DMS153 (cell line): Measurements from ENCODE around the gene HNRNPM.
"Not testable (repeated sequence)": the region's sequence is repeated elsewhere in the genome, so short reads cannot be mapped to it uniquely, and the experiment has no call there.

Experiments
- DNase-seq: peaks from one replicate; lab custom pipeline; 2025; lab: John Stamatoyannopoulos, UW

HNRNPM gene, protein sequence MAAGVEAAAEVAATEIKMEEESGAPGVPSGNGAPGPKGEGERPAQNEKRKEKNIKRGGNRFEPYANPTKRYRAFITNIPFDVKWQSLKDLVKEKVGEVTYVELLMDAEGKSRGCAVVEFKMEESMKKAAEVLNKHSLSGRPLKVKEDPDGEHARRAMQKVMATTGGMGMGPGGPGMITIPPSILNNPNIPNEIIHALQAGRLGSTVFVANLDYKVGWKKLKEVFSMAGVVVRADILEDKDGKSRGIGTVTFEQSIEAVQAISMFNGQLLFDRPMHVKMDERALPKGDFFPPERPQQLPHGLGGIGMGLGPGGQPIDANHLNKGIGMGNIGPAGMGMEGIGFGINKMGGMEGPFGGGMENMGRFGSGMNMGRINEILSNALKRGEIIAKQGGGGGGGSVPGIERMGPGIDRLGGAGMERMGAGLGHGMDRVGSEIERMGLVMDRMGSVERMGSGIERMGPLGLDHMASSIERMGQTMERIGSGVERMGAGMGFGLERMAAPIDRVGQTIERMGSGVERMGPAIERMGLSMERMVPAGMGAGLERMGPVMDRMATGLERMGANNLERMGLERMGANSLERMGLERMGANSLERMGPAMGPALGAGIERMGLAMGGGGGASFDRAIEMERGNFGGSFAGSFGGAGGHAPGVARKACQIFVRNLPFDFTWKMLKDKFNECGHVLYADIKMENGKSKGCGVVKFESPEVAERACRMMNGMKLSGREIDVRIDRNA

GRCh38 chr19:8444677-8445487 lies at the start of gene HNRNPM:
Gene HNRNPM (plus strand): TSS chr19:8444975. CDS start chr19:8444999, 24 bp downstream.
- peak; percentile 97 for DNase-seq

DNA sequence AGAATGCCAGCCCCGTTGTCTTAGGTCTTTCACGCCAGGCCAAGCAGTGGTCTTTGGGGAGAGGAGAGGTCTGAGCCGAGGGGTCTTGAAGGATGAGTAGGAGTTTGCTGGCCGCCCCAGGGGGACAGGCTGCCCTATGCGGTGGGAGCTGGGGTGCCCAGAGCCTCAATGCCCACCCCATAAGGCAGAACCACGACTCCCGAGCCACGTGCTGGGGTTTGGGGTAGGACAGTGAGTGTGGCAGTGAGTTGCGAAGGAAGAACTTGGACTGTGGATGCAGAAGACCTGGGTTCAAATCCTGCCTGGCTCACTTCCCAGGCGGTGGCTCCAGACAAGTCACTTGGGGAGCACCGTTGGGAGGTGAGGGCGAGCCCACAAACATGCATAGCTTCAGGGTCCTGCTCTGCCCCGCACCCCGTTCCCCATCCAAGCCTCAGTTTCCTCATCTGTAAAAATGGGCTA lies 49.1 kb upstream of the HNRNPM start:
- no peak for DNase-seq

GRCh38 chr19:8396185-8396562 lies 48.6 kb upstream of the HNRNPM start:
- DNase-seq: no peak

DNA sequence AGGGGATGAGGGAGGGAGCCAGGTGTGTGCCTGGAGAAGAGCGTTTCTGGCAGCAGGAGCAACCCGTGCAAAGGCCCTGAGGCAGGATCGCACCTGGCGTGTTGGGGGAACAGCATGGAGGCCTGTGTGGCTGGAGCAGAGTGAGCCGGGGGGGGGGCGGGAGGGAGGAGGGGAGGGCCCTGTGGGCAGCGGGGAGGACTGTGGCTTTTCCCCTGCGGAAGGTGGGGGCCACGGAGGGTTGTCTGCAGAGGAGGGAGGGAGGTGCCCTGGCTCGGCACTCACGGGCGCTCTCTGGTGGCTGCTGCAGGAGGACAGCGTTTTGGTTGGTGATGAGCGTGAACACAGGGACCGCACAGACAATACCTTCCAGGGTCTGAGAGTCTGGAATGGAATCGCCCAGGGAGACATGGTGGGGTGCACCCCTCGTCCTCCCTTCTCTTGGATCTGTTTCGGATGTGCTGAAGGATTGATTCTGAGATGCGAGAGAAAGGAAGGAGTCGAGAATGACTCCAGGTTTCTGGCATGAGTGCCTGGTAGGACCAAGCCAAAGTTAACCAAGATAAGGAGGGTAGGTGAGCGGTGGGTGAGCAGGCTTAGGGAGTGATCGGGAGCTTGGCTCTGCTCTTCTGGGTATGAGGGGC lies 48.1 kb upstream of the HNRNPM start:
- DNase-seq: no peak

- no peak for DNase-seq
Observed at GRCh38 chr19:8397271-8397670, 47.5 kb upstream of the HNRNPM start.

DNA sequence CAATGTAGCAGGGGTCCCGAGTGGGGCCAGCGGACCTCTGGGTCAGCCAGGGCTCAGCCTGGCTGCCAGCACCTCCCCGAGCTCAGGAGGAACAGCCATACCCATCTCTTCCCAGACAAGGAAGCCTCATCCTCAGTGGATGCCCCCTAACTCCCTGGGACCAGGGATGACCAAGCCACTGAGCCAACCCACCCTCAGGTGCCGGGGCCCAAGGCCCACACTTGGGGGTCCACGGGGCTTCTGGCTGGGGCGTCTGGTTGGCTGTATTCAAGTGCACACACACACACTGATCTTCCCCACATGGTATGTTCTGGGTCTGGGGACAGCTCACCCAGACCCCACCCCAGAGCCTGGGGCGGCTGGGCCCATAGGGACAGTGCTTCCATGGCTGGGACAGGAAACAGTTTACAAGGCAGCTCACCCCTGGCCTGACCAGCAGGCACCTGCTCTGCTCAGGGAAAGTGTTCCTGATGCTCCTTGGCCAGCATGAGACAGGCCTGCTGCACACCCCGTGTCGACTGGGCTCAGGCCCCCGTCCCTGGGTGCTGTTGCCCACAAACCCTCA lies 46.9 kb upstream of the HNRNPM start:
- DNase-seq: no peak

DNA sequence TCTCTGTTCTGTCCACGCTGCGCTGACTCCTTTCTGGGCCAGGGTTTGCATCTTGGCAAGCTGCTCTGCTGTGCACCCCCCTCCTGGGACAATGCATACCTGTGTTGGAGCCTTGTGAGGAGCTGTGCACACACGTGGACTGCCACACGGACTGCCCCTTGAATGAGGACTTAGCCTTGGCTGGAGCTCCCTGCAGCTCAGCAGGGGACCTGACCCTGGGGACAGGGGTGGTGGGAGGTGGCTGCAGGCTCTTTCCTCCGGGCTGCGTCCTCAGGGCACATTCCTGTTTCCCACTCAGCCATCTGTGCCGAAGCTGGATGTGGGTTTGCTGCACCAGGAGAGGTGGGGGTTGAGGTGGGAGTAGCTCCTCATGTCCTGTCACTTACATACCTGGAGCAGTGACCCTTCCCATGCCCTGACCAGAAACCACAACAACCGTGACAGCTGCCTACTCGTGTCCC lies 46.4 kb upstream of the HNRNPM start:
- no peak for DNase-seq

DNA sequence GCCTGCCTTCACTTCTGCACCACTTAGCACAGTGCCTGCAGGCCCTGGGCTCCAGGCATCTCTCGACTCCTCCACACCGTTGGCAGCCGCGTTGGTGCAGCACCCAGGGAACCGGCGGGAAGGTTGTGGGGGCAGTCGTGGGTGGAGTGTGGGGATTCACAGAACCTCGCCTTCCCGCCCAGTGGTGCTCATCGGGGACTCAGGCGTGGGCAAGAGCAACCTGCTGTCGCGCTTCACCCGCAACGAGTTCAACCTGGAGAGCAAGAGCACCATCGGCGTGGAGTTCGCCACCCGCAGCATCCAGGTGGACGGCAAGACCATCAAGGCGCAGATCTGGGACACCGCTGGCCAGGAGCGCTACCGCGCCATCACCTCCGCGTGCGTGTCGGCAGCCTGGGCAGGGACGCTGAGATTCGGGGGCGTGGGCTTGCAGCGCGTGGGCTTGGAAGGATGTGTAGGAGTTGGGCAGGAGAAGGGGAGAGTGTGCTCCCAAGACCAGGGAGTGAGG lies 45.0 kb upstream of the HNRNPM start:
- no peak for DNase-seq

- DNase-seq: no peak
Observed at GRCh38 chr19:8401981-8402411, 42.8 kb upstream of the HNRNPM start.

DNA sequence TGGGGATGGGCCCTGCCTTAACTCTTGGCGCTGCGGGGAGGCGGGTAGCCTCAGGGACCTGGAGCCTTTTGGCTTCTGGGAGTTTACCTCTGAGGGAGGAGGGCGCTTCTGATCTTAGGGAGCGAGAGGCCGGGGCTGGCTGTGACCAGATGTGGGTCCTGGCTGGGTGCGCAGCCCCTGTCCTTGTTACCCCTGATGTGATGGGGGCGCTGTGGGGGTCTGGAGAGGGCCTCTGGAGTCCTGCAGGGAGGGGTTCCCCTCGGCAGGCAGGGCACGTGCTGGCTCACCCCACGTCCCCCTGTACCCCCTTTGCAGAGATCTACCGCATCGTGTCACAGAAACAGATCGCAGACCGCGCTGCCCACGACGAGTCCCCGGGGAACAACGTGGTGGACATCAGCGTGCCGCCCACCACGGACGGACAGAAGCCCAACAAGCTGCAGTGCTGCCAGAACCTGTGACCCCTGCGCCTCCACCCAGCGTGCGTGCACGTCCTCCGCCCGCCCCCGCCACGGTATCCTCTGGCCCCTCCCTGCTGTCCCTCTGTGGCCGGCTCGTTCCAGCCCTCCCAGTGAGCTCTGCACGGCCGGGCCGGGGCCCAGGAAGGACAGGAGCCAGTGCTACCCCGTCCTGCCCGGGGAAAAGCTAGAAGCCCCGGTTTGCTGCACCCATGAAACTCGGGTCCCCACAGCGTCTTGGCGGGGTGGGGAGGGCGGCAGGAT lies 41.5 kb upstream of the HNRNPM start:
- DNase-seq: no peak

GRCh38 chr19:8403820-8404109 lies 41.0 kb upstream of the HNRNPM start:
- DNase-seq: no peak

DNA sequence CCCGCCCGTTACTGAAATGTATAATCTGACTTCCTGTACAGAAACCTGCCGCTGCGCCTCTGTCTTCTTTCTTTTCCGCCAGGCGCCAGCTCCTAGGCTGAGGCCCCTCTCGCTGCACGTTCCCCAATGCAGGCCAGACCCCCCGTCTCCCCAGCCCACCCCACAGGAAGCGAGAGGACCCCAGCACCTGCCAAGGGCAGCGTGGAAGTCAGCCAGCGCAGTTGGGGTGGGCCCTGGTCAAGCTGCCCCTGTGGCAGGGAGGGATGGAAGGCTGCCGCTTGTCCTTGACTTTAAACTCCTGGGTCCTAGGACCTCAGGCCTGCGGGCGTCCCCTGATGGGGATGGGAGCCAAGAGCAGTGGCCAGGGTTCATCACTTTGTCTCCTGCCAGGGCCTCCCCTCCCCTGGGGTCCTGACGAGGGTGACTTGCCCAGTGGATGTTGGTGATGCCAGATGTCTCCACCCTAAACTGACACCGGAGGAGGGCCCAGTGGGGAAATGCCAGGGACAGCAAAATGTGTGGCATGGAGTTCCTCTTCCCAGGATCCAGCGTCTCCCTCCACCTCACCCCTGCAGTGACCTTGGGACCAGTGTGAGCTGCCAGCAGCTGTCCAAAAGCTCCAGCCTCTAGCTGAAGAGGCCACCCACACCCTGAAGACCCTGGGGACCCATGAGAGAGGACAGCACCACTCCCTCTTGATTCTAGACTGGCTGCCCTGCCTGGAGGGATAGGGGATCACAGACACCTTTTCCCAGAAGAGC lies 40.2 kb upstream of the HNRNPM start:
- DNase-seq: no peak

- DNase-seq: not testable (repeated sequence)
Observed at GRCh38 chr19:8410718-8411117, 34.1 kb upstream of the HNRNPM start.

GRCh38 chr19:8412783-8413628 lies 31.8 kb upstream of the HNRNPM start, which contains the start of gene MARCHF2:
Gene MARCHF2 (plus strand): TSS chr19:8413305. CDS start chr19:8421841, 8,536 bp downstream.
- peak; percentile 92 for DNase-seq

- no peak for DNase-seq
Observed at GRCh38 chr19:8413629-8413995, 31.2 kb upstream of the HNRNPM start.

DNA sequence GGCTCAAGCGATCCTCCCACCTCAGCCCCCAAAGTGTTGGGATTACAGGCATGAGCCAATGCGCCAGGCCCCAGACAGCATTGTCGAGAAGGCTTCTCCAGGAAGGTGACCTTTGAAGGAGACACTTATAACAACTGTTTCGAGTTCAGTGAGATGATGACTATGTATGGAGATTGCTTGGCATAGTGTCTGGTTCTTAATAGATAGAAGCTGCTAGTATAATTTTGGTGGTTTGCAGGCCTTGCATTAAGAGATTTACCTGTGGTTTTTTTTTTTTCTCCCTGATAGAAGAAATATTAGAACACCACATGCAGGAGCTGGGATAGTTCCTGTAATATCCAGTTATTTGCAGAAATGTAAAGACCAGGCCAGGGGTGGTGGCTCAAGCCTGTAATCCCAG lies 28.0 kb upstream of the HNRNPM start:
- no peak for DNase-seq

- no peak for DNase-seq
Observed at GRCh38 chr19:8421484-8422461, 23.0 kb upstream of the HNRNPM start.

DNA sequence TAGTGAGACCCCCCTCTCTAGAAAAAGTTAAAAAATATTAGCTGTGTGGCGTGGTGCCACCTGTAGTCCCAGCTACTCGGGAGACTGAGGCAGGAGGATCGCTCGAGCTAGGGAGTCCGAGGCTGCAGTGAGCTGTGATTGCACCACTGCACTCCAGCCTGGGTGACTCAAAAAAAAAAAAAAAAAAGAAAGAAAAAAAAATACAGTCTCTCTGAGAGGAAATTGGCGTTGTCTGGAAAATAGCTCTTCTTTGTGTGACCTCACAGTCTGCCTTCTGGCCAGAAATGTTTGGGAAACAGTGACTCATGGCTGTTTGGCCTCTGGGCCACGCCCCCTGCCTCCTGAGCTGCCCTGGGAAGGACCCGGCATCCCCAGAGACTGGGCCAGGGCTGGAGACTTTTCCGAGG lies 21.0 kb upstream of the HNRNPM start:
- peak; percentile 54 for DNase-seq
